ENCODE results near the gene CNTN1. TPM values are rescaled to one million over a fixed set of nuclear protein-coding genes. Genes with fewer than 3 reads are reported as not detected.

The CNTN1 gene
- polyA plus RNA-seq, 1 donor from 2014 or later: 101 TPM

DNA sequence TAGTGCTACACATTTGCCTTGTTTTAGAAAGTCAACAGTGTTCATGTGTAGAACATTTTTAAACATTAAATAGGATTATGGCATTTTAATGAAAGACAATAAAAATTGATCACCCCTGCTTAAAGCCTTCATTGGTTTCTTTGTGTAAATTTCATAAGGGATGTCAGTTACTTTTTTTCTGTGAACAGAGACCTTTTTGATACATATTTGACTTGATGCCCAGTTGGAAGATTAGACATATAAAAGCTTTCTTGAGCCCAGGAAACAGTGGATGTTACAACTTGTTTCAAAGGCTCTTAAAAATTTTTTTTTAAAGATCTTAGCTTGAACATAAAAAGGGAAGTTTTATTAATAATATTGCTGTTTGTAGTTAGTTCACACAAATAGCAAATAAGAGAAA, 327.2 kb downstream of the CNTN1 start:
- H3K27me3 ChIP-seq (ENCODE audit: insufficient read depth, low read depth, low read length): no peaks in the 10 kb centered on the region
- no peaks in the 10 kb centered on the region for H4K20me1 ChIP-seq (ENCODE audit: insufficient read depth)
- no peak for TF ChIP-seq POLR2AphosphoS5 (IDR thresholded peaks at IDR 0.05)
- TF ChIP-seq, protein P1, sequence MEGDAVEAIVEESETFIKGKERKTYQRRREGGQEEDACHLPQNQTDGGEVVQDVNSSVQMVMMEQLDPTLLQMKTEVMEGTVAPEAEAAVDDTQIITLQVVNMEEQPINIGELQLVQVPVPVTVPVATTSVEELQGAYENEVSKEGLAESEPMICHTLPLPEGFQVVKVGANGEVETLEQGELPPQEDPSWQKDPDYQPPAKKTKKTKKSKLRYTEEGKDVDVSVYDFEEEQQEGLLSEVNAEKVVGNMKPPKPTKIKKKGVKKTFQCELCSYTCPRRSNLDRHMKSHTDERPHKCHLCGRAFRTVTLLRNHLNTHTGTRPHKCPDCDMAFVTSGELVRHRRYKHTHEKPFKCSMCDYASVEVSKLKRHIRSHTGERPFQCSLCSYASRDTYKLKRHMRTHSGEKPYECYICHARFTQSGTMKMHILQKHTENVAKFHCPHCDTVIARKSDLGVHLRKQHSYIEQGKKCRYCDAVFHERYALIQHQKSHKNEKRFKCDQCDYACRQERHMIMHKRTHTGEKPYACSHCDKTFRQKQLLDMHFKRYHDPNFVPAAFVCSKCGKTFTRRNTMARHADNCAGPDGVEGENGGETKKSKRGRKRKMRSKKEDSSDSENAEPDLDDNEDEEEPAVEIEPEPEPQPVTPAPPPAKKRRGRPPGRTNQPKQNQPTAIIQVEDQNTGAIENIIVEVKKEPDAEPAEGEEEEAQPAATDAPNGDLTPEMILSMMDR (IDR thresholded peaks at IDR 0.05; ENCODE audit: poor library complexity, severe bottlenecking): no peak
- no peak for TF ChIP-seq TAF1 (IDR thresholded peaks at IDR 0.05; ENCODE audit: low read depth)
- TF ChIP-seq EZH2 (IDR thresholded peaks at IDR 0.05; ENCODE audit: borderline replicate concordance, insufficient read depth, low read length, poor library complexity, severe bottlenecking): no peak
- no peaks in the 10 kb centered on the region for H3K79me2 ChIP-seq (replicated peaks; ENCODE audit: insufficient read depth, low read length)
- no peak overlapping the region for H3K27ac ChIP-seq (ENCODE audit: low read length)
- H3K9me3 ChIP-seq (ENCODE audit: low read length): no peaks in the 10 kb centered on the region
- no peak overlapping the region for H3K9ac ChIP-seq (ENCODE audit: low read length)
- no peak overlapping the region for H3K4me3 ChIP-seq (ENCODE audit: low read length)
- no peaks in the 10 kb centered on the region for H3F3A ChIP-seq (ENCODE audit: insufficient read depth, low read length, poor library complexity, severe bottlenecking)
- no peaks in the 10 kb centered on the region for H3K36me3 ChIP-seq (ENCODE audit: insufficient read depth, low read length)
- no peak overlapping the region for H3K4me2 ChIP-seq (ENCODE audit: low read length)
- no peaks in the 10 kb centered on the region for H3K9me2 ChIP-seq (ENCODE audit: insufficient read depth, low read length)
- H2AFZ ChIP-seq (ENCODE audit: low read depth, low read length): no peak overlapping the region

DNA sequence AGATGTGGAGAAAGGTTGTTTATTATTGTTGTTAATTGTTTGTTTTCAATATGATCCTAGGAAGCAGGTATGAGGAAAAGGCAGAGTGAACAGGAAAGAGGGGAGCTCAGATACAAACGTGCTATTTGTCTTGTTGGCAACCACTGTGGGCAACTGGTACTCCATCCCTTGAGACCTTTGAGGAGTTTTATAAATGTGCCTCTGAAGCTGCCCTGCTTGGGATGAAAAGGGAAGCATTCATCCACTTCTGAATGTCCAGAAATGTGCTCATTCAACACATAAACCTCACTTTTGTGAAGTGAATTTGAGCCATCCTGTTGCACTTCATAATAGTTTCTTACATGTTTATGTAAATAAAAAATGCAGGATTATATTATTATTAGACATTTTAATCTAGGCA, 331.6 kb downstream of the CNTN1 start:
- Histone ChIP-seq H3K4me3 (ENCODE audit: low read length) (no peak overlapping the region), H3K79me2 (replicated peaks; ENCODE audit: insufficient read depth, low read length) (no peaks in the 10 kb centered on the region), H3K9ac (ENCODE audit: low read length) (no peak overlapping the region), H3K9me3 (ENCODE audit: low read length) (no peaks in the 10 kb centered on the region), H3K36me3 (ENCODE audit: insufficient read depth, low read length) (no peaks in the 10 kb centered on the region), H3K27ac (ENCODE audit: low read length) (peak overlapping the region; percentile 68), H3K9me2 (ENCODE audit: insufficient read depth, low read length) (no peaks in the 10 kb centered on the region), H4K20me1 (ENCODE audit: insufficient read depth) (no peaks in the 10 kb centered on the region), H2AFZ (ENCODE audit: low read depth, low read length) (no peak overlapping the region), H3K27me3 (ENCODE audit: insufficient read depth, low read depth, low read length) (no peaks in the 10 kb centered on the region), H3K4me2 (ENCODE audit: low read length) (no peak overlapping the region), H3F3A (ENCODE audit: insufficient read depth, low read length, poor library complexity, severe bottlenecking) (no peaks in the 10 kb centered on the region)
- TF ChIP-seq MXI1 (conservative IDR thresholded peaks at IDR 0.05; ENCODE audit: poor library complexity, severe bottlenecking) (no peak), TAF1 (IDR thresholded peaks at IDR 0.05; ENCODE audit: low read depth) (no peak), RAD21 (conservative IDR thresholded peaks at IDR 0.05) (no peak), EZH2 (IDR thresholded peaks at IDR 0.05; ENCODE audit: borderline replicate concordance, insufficient read depth, low read length, poor library complexity, severe bottlenecking) (no peak), POLR2AphosphoS5 (IDR thresholded peaks at IDR 0.05) (no peak), SMC3 (conservative IDR thresholded peaks at IDR 0.05; ENCODE audit: poor library complexity) (no peak), EP300 (conservative IDR thresholded peaks at IDR 0.05; ENCODE audit: poor library complexity, severe bottlenecking) (no peak)
- TF ChIP-seq, protein P1 (IDR thresholded peaks at IDR 0.05; ENCODE audit: poor library complexity, severe bottlenecking): no peak
- TF ChIP-seq, protein P2, sequence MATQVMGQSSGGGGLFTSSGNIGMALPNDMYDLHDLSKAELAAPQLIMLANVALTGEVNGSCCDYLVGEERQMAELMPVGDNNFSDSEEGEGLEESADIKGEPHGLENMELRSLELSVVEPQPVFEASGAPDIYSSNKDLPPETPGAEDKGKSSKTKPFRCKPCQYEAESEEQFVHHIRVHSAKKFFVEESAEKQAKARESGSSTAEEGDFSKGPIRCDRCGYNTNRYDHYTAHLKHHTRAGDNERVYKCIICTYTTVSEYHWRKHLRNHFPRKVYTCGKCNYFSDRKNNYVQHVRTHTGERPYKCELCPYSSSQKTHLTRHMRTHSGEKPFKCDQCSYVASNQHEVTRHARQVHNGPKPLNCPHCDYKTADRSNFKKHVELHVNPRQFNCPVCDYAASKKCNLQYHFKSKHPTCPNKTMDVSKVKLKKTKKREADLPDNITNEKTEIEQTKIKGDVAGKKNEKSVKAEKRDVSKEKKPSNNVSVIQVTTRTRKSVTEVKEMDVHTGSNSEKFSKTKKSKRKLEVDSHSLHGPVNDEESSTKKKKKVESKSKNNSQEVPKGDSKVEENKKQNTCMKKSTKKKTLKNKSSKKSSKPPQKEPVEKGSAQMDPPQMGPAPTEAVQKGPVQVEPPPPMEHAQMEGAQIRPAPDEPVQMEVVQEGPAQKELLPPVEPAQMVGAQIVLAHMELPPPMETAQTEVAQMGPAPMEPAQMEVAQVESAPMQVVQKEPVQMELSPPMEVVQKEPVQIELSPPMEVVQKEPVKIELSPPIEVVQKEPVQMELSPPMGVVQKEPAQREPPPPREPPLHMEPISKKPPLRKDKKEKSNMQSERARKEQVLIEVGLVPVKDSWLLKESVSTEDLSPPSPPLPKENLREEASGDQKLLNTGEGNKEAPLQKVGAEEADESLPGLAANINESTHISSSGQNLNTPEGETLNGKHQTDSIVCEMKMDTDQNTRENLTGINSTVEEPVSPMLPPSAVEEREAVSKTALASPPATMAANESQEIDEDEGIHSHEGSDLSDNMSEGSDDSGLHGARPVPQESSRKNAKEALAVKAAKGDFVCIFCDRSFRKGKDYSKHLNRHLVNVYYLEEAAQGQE (IDR thresholded peaks at IDR 0.05; ENCODE audit: borderline replicate concordance): no peak

Data from neural cell (in vitro differentiated cells).